ENCODE results near the gene SMIM38.

Gene SMIM38

GRCh38 chr11:69116671-69117070, 39.1 kb upstream of the SMIM38 start:
- no peak for TF ChIP-seq REST (IDR thresholded peaks at IDR 0.05; ENCODE audit: insufficient read depth in 1 of 2, low read depth in 2 of 2, low read length in 2 of 2)

- TF ChIP-seq SIN3A (IDR thresholded peaks at IDR 0.05; ENCODE audit: borderline replicate concordance, insufficient read depth, low read length) (no peak), FOXP2 (optimal IDR thresholded peaks at IDR 0.05; ENCODE audit: borderline replicate concordance, extremely low read depth, extremely low read length, insufficient read depth) (no peak), POLR2AphosphoS5 (IDR thresholded peaks at IDR 0.05; ENCODE audit: low read depth, low read length) (no peak), REST (IDR thresholded peaks at IDR 0.05; ENCODE audit: insufficient read depth in 1 of 2, low read depth in 2 of 2, low read length in 2 of 2) (no peak), TAF1 (IDR thresholded peaks at IDR 0.05; ENCODE audit: borderline replicate concordance, insufficient read depth, low read length) (no peak)
Measured at GRCh38 chr11:69119190-69119589, 36.5 kb upstream of the SMIM38 start.

- TF ChIP-seq FOXP2 (optimal IDR thresholded peaks at IDR 0.05; ENCODE audit: borderline replicate concordance, extremely low read depth, extremely low read length, insufficient read depth) (no peak), SIN3A (IDR thresholded peaks at IDR 0.05; ENCODE audit: borderline replicate concordance, insufficient read depth, low read length) (no peak), TAF1 (IDR thresholded peaks at IDR 0.05; ENCODE audit: borderline replicate concordance, insufficient read depth, low read length) (no peak), POLR2AphosphoS5 (IDR thresholded peaks at IDR 0.05; ENCODE audit: low read depth, low read length) (no peak), REST (IDR thresholded peaks at IDR 0.05; ENCODE audit: insufficient read depth in 1 of 2, low read depth in 2 of 2, low read length in 2 of 2) (no peak)
Measured at GRCh38 chr11:69120096-69120875, 35.4 kb upstream of the SMIM38 start.

- TF ChIP-seq TAF1 (IDR thresholded peaks at IDR 0.05; ENCODE audit: borderline replicate concordance, insufficient read depth, low read length): no peak
- TF ChIP-seq REST (IDR thresholded peaks at IDR 0.05; ENCODE audit: insufficient read depth in 1 of 2, low read depth in 2 of 2, low read length in 2 of 2): no peak
- TF ChIP-seq FOXP2 (optimal IDR thresholded peaks at IDR 0.05; ENCODE audit: borderline replicate concordance, extremely low read depth, extremely low read length, insufficient read depth): no peak
- TF ChIP-seq POLR2AphosphoS5 (IDR thresholded peaks at IDR 0.05; ENCODE audit: low read depth, low read length): no peak
Measured at GRCh38 chr11:69121021-69121420, 34.7 kb upstream of the SMIM38 start.

Measured in PFSK-1 (cell line).